LNCAP (cell line): ENCODE data around the gene SPACA5.

Source experiments
- CTCF ChIP-seq: fragments of 450-650 bp; IDR thresholded peaks from 2 replicates; pipeline ENCODE4 v1.5.1; 2017; ENCODE audit warnings: mild to moderate bottlenecking

SPACA5 gene

DNA sequence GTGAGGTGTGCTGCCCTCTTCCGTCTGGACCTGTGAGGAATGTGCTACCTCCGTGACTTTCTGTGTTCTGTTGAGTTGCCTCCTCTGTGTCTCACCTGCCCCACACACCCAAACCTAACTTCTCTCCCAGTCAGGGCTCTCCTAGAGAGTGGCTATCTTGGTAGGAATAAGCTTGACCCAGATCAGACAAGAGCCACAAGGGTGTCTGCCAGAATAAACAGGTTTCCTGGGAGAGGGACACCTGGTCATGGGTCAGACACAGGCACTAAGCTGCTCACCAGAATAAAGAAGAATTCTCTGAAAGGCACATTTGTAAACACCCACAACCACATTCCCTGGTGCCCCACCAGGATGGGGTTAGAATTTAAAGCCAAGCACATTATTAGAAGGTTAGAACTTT lies 14.1 kb upstream of the SPACA5 start:
- TF ChIP-seq CTCF = no peak

GRCh38 chrX:48001260-48001659 lies 5.5 kb upstream of the SPACA5 start:
- no peak for TF ChIP-seq CTCF

DNA sequence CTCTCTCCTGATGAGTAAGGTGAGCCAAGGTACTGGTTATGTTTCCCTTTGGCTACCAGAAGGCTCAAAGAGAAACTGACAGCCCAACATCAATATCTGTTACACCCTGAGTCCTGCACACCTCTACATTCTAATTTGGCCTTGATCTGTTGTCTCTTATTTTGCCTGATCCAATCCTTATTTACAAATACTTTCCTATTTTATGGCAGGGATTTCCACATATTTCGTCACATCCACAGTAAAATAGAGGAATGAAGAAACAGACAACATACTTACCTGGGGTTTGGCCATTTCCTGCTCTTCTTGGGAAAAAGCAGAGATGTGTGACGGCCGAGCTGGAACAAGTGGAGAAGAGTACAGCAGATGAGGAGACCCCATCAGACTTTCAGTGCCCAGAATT lies 4.5 kb upstream of the SPACA5 start:
- no peak for TF ChIP-seq CTCF

DNA sequence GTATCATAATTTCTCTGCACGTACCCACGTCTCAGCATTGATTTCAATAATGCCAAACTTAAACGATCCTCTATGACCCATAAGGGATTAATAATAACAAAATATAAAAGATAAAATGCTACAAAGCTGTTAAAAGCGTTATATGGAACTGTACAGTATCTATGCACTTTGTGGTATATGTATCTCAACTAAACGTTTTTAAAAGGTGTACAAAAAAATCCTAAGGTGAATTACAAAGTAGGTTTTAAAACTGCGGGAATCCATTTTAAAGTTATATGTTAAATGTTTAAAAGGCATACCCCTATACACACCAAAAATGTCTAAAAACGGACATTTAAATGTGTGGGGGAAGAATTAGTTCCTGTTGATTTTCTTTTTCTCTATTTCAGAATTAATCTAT lies 3.9 kb upstream of the SPACA5 start:
- TF ChIP-seq CTCF = no peak

DNA sequence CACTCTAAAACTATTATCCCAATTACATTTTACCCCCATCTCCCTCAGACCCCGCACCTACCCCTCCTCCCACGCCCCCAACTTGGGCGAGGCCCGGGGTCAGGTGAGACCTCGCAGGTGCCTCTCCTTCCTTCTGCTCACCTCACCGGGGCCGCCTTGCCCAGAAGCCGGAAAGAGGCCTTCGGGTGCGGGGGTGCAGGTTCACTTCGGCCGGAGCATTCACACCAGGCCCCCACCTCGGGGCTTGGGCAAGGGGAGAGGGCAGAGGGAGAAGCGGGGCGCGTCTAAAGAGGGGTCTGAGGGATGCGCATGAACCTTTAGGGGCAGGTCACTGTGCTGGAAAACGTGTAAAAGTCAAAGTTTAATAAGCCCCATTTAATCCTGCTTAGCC lies 3.4 kb upstream of the SPACA5 start:
- TF ChIP-seq CTCF = no peak

GRCh38 chrX:48003758-48004457 lies 2.9 kb upstream of the SPACA5 start, which contains the start of gene ZNF182:
ZNF182 (minus strand) TSS chrX:48003989; CDS start chrX:48002609, 1,380 bp downstream.
- TF ChIP-seq CTCF = no peak

- TF ChIP-seq CTCF = no peak
Measured at GRCh38 chrX:48021026-48021900, 14.5 kb downstream of the SPACA5 start.
